Neuronal stem cell (in vitro differentiated cells): ENCODE measurements around the gene ZKSCAN5. TPM values are rescaled to one million over a fixed set of nuclear protein-coding genes. Genes with fewer than 3 reads are reported as not detected.

Source experiments
- DNase-seq: peaks from one replicate; pipeline ENCODE4 v3.0.0-alpha.2; 2013; ENCODE audit warnings: low spot score
- H2AFZ ChIP-seq: one replicate; pipeline ENCODE4 v1.6.1; 2013; ENCODE audit warnings: mild to moderate bottlenecking, low read length, inconsistent platforms
- H2AK5ac ChIP-seq: 2 replicates; pipeline ENCODE4 v1.6.1; 2013; ENCODE audit warnings: low read depth, mild to moderate bottlenecking, inconsistent platforms, low read length, moderate library complexity, mixed read lengths
- H2BK120ac ChIP-seq: 2 replicates; pipeline ENCODE4 v1.6.1; 2013; ENCODE audit warnings: low read depth, mild to moderate bottlenecking, inconsistent platforms, low read length, moderate library complexity, mixed read lengths
- H2BK12ac ChIP-seq: one replicate; pipeline ENCODE4 v1.6.1; 2013; ENCODE audit warnings: low read length, inconsistent platforms
- H2BK15ac ChIP-seq: 2 replicates; pipeline ENCODE4 v1.6.1; 2013; ENCODE audit warnings: mild to moderate bottlenecking, low read length, inconsistent platforms, mixed read lengths
- H2BK5ac ChIP-seq: one replicate; pipeline ENCODE4 v1.6.1; 2013; ENCODE audit warnings: inconsistent platforms, mild to moderate bottlenecking, low read length, moderate library complexity
- H3K14ac ChIP-seq: one replicate; pipeline ENCODE4 v1.6.1; 2013; ENCODE audit warnings: low read length, inconsistent platforms
- H3K18ac ChIP-seq: 2 replicates; pipeline ENCODE4 v1.6.1; 2013; ENCODE audit warnings: low read length, inconsistent platforms
- H3K23ac ChIP-seq: 2 replicates; pipeline ENCODE4 v1.6.1; 2013; ENCODE audit warnings: low read depth, mild to moderate bottlenecking, mixed read lengths, low read length, inconsistent platforms; ENCODE audit not compliant: poor library complexity
- H3K27ac ChIP-seq: replicated peaks from 3 replicates; pipeline ENCODE4 v1.5.1; 2013; ENCODE audit warnings: low read length, inconsistent platforms
- H3K27me3 ChIP-seq, 3 experiments: 2 replicates each; pipeline ENCODE4 v1.6.1; 2013; ENCODE audit warnings: low read length in 3 of 3, mild to moderate bottlenecking in 2 of 3, inconsistent platforms in 1 of 3, low read depth in 1 of 3, mixed read lengths in 1 of 3, moderate library complexity in 1 of 3; ENCODE audit not compliant: control insufficient read depth in 3 of 3, insufficient read depth in 3 of 3
- H3K36me3 ChIP-seq, 2 donors: replicated peaks in 1 of 2; 2 replicates each; pipeline ENCODE4 v1.6.1; 2013; ENCODE audit warnings: low read length in 2 of 2; ENCODE audit not compliant: control insufficient read depth in 2 of 2, insufficient read depth in 2 of 2
- H3K4ac ChIP-seq: 2 replicates; pipeline ENCODE4 v1.6.1; 2013; ENCODE audit warnings: inconsistent platforms, mild to moderate bottlenecking, low read length, moderate library complexity
- H3K4me1 ChIP-seq, 2 donors: 1 replicate in 1 of 2; 2 replicates in 1 of 2; pipeline ENCODE4 v1.6.1; 2013; ENCODE audit warnings: low read length in 2 of 2, low read depth in 1 of 2; ENCODE audit not compliant: control insufficient read depth in 2 of 2, insufficient read depth in 1 of 2
- H3K4me2 ChIP-seq: one replicate; pipeline ENCODE4 v1.6.1; 2013; ENCODE audit warnings: mild to moderate bottlenecking, low read length, inconsistent platforms; ENCODE audit not compliant: insufficient read depth, poor library complexity, severe bottlenecking
- H3K4me3 ChIP-seq, 2 donors: 2 replicates each; pipeline ENCODE4 v1.5.1; 2013; ENCODE audit warnings: low read length in 2 of 2, mild to moderate bottlenecking in 2 of 2, inconsistent platforms in 1 of 2, moderate library complexity in 1 of 2
- H3K79me1 ChIP-seq: one replicate; pipeline ENCODE4 v1.6.1; 2013; ENCODE audit warnings: low read depth, mild to moderate bottlenecking, inconsistent platforms, low read length, moderate library complexity
- H3K9ac ChIP-seq: one replicate; pipeline ENCODE4 v1.6.1; 2013; ENCODE audit warnings: mild to moderate bottlenecking, low read depth, low read length, inconsistent platforms; ENCODE audit not compliant: poor library complexity
- H3K9me3 ChIP-seq, 2 donors: replicated peaks in 1 of 2; 2 replicates each; pipeline versions ENCODE3 to v1.6.1; 2013; ENCODE audit warnings: low read length in 2 of 2, mild to moderate bottlenecking in 2 of 2, inconsistent platforms in 1 of 2, low read depth in 1 of 2, mixed read lengths in 1 of 2, moderate library complexity in 1 of 2; ENCODE audit not compliant: control insufficient read depth in 2 of 2, insufficient read depth in 1 of 2
- H4K8ac ChIP-seq: one replicate; pipeline ENCODE4 v1.6.1; 2013; ENCODE audit warnings: low read depth, mild to moderate bottlenecking, inconsistent platforms, low read length, moderate library complexity
- H4K91ac ChIP-seq: one replicate; pipeline ENCODE4 v1.6.1; 2013; ENCODE audit warnings: low read length, low read depth, mild to moderate bottlenecking, inconsistent platforms; ENCODE audit not compliant: poor library complexity
- WGBS, 2 donors: extraction: QIAGEN DNeasy Blood & Tissue Kit; methylation state at CpG; one replicate each; pipeline ENCODE4 v1.1.7; 2013; ENCODE audit warnings: missing lambda C conversion rate in 2 of 2, mixed read lengths in 1 of 2; ENCODE audit not compliant: insufficient read length in 2 of 2, insufficient replicate concordance in 1 of 2; ENCODE audit errors: extremely low coverage in 2 of 2; 5-methylcytosine and 5-hydroxymethylcytosine counted together
- polyA plus RNA-seq, 2 experiments: library from polyadenylated mRNA; stranded (reverse); fragments of 200-250 nt; gene quantifications; one replicate each; pipeline ENCODE4 v1.2.3, GENCODE V29; 2013

Gene ZKSCAN5
- 10.5 TPM for polyA plus RNA-seq (2013, experiment 1 of 2)
- polyA plus RNA-seq (2013, experiment 2 of 2), result 10.3 TPM

DNA sequence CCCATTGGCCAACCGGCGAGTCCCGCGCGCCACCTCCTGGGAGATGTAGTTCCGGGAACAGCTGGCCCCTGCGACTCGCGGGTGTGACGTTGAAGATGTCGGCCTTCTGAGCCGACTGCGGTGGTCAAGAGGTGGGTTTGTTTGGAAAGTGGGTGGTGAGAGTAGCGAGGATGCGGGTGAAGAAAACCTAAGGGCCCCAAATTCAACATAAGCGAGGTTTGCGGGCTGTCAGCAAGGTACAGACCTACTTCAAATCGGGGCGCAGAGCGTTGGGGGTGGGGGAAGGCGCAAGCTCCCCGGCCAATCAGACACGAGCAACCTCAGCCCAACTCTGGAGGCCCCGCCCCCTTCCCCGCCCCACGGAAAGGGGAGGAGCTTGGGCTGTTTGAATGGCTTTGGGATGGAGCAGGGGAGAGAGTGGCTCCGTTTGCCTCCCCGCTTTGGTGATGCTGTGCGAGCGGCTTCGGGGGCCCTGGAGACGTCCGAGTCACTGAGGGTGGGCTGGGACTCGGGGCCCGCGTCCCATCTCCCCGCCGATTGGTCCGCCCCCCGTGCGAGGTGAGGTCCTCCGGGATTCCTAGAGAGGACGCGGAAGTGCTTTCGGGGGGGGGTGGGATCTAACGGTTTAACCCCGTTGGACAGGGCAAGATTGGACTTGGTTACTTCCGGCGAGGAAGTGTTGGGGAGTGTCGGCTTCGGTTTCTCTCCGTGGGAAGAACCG lies at the start of gene ZKSCAN5:
Gene ZKSCAN5 (plus strand): TSS at position 60 of the 721 bp plus-strand sequence. CDS start 1,383 bp downstream, outside the sequence.
- peaks cover 4 to 15% of the 10 kb centered on the region in 2 donors for H3K36me3 ChIP-seq
- peaks cover 6 to 8% of the 10 kb centered on the region in 2 donors for H3K4me1 ChIP-seq
- no peaks in the 10 kb centered on the region for H3K27me3 ChIP-seq
- peak within 1 kb of the TSS; percentile 91 for H3K23ac ChIP-seq
- peak within 1 kb of the TSS; percentile 97 for H2AFZ ChIP-seq
- peak within 1 kb of the TSS; percentile 97 for H3K9ac ChIP-seq
- no peak within 1 kb of the TSS for H3K4ac ChIP-seq
- H3K18ac ChIP-seq, result peak within 1 kb of the TSS; percentile 96
- peak within 1 kb of the TSS; percentile 84 for H4K8ac ChIP-seq
- H3K9me3 ChIP-seq, result no peaks in the 10 kb centered on the region
- peak within 1 kb of the TSS; percentile 71 for H3K4me2 ChIP-seq
- peak within 1 kb of the TSS; percentile 64 for H2BK15ac ChIP-seq
- H2AK5ac ChIP-seq, result peak within 1 kb of the TSS; percentile 75
- no peak within 1 kb of the TSS for H2BK12ac ChIP-seq
- peak; percentile 98 for DNase-seq
- peak within 1 kb of the TSS; percentile 94 for H3K27ac ChIP-seq
- WGBS, 2 donors, result no CpG with 5 or more reads among the region's 53 CpGs
- peaks cover 4% of the 10 kb centered on the region for H3K79me1 ChIP-seq
- H2BK5ac ChIP-seq, result peak within 1 kb of the TSS; percentile 92
- H3K14ac ChIP-seq, result no peak within 1 kb of the TSS
- H2BK120ac ChIP-seq, result no peak within 1 kb of the TSS
- H3K4me3 ChIP-seq, result peak within 1 kb of the TSS; percentile 82 to 88
- H4K91ac ChIP-seq, result no peak within 1 kb of the TSS

DNA sequence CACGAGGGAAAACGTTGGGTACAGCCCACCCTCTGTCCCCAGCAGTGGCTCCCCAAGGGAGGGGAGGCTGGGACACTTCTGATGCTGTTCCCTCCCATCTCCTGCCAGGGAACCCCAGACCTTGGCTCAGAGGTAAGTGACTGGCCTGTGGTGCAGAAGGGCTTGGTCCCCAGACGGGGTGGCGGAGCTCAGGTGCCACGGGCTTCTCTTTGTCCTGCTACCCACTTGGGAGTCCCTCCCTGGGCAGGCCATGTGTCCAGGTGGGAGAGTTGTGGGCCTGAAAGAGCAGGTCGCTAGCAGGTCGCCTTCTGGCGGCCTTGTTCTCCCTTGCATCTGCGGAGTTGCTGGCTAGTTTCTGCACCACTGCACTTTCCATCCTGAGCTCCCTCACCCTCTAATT lies 48.6 kb upstream of the ZKSCAN5 start:
- DNase-seq, result no peak
- Histone ChIP-seq H3K4ac (no peak overlapping the region), H3K4me3 (no peak overlapping the region), H3K27ac (no peak overlapping the region), H2BK5ac (peak overlapping the region; percentile 46), H4K8ac (no peak overlapping the region), H2BK15ac (no peak overlapping the region), H3K79me1 (peaks cover 13% of the 10 kb centered on the region), H3K9me3 (peaks cover 0 to 5% of the 10 kb centered on the region in 2 donors), H3K4me1 (no peaks in the 10 kb centered on the region), H3K23ac (peak overlapping the region; percentile 23), H3K14ac (no peak overlapping the region), H2BK12ac (no peak overlapping the region), H2AFZ (no peak overlapping the region), H3K27me3 (no peaks in the 10 kb centered on the region), H4K91ac (no peak overlapping the region), H3K9ac (no peak overlapping the region), H2BK120ac (no peak overlapping the region), H3K18ac (no peak overlapping the region), H2AK5ac (no peak overlapping the region), H3K36me3 (peaks cover 72 to 99% of the 10 kb centered on the region in 2 donors), H3K4me2 (no peak overlapping the region)
- WGBS, 2 donors, result no CpG with 5 or more reads among the region's 9 CpGs

DNA sequence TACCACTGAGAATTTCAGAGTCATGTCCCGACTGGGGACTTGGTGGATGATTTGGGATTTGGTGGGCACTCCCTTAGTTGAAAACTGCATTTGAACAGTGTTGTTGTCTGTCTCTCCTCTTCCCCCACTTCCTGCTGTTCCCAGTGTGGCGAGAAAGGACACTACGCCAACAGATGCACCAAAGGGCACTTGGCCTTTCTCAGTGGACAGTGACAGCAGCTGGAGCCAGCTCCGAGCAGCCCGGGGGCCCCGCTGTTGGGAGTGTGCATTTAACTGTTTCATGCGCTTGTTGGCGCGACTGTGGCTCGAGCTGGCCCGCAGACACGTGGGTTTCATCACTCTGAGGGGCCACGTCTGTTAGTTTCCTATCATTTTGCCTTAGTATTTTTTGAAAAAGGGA lies 48.2 kb upstream of the ZKSCAN5 start:
- H2BK5ac ChIP-seq, result peak overlapping the region; percentile 46
- no peak overlapping the region for H3K27ac ChIP-seq
- no peaks in the 10 kb centered on the region for H3K27me3 ChIP-seq
- no peak overlapping the region for H3K18ac ChIP-seq
- H3K36me3 ChIP-seq, result peaks cover 70 to 98% of the 10 kb centered on the region in 2 donors
- no peak for DNase-seq
- H2AFZ ChIP-seq, result no peak overlapping the region
- H2AK5ac ChIP-seq, result no peak overlapping the region
- no peak overlapping the region for H3K23ac ChIP-seq
- H3K14ac ChIP-seq, result no peak overlapping the region
- H3K4ac ChIP-seq, result no peak overlapping the region
- H2BK12ac ChIP-seq, result no peak overlapping the region
- no peak overlapping the region for H3K4me2 ChIP-seq
- H3K9ac ChIP-seq, result no peak overlapping the region
- peaks cover 13% of the 10 kb centered on the region for H3K79me1 ChIP-seq
- H2BK15ac ChIP-seq, result no peak overlapping the region
- H2BK120ac ChIP-seq, result no peak overlapping the region
- peaks cover 0 to 5% of the 10 kb centered on the region in 2 donors for H3K9me3 ChIP-seq
- WGBS, 2 donors, result no CpG with 5 or more reads among the region's 13 CpGs
- no peak overlapping the region for H4K91ac ChIP-seq
- H3K4me1 ChIP-seq, result no peaks in the 10 kb centered on the region
- no peak overlapping the region for H3K4me3 ChIP-seq
- no peak overlapping the region for H4K8ac ChIP-seq

DNA sequence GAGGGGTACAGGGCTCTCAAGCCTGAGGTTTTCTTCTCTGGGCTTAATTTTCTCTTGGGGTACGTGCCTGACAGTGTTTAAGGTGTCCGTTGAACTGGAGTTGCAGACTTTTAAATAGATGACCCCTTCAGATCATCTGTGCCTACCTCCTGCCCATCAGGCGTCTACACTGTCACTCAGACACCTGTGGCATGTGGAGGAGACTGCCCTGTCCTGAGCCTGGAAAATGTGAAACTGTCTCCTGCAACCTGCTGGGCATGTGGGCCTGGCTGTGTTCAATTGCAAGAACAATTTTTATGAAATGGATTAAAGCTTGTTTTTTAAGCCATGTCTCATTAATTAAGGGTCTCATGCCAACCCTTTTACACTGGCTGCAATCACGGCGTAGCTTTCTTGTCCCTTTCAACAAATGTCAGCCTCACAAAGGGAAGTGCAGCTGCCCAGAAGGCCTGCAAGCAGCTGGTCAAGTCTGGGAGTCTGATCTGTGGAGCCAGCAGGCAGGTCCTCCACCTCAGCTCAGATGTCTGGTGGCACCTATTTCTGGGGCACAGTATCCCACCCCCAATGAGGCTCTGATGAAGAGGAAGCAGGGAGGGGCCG lies 47.3 kb upstream of the ZKSCAN5 start:
- Histone ChIP-seq H3K4me2 (no peak overlapping the region), H3K27ac (no peak overlapping the region), H2BK120ac (no peak overlapping the region), H3K9ac (no peak overlapping the region), H3K4me3 (no peak overlapping the region), H2AK5ac (no peak overlapping the region), H4K91ac (no peak overlapping the region), H3K23ac (no peak overlapping the region), H3K4ac (no peak overlapping the region), H2AFZ (no peak overlapping the region), H4K8ac (no peak overlapping the region), H2BK12ac (no peak overlapping the region), H3K4me1 (no peaks in the 10 kb centered on the region), H3K18ac (no peak overlapping the region), H3K14ac (no peak overlapping the region), H3K79me1 (peaks cover 13% of the 10 kb centered on the region), H2BK15ac (no peak overlapping the region), H3K9me3 (peaks cover 0 to 5% of the 10 kb centered on the region in 2 donors), H3K27me3 (no peaks in the 10 kb centered on the region), H3K36me3 (peaks cover 63 to 90% of the 10 kb centered on the region in 2 donors), H2BK5ac (no peak overlapping the region)
- DNase-seq, result no peak
- no CpG with 5 or more reads among the region's 6 CpGs for WGBS, 2 donors
